Measurements from ENCODE around the gene GRK3.
"Not testable (repeated sequence)": the region's sequence is repeated elsewhere in the genome, so short reads cannot be mapped to it uniquely, and the experiment has no call there.

GRK3 gene

GRCh38 chr22:25557218-25557617 lies 7.3 kb upstream of the GRK3 start:
- TF ChIP-seq MAX (IDR thresholded peaks at IDR 0.05; ENCODE audit: low read depth, low read length) (no peak), POLR2A (IDR thresholded peaks at IDR 0.05; ENCODE audit: extremely low read depth, insufficient read length) (no peak), MYC (IDR thresholded peaks at IDR 0.05; ENCODE audit: low read depth, low read length) (no peak)
- no peak for DNase-seq (ENCODE audit: low read depth)
- no peak overlapping the region for H3K4me3 ChIP-seq (ENCODE audit: low read depth, low read length)

GRCh38 chr22:25558341-25558740 lies 6.1 kb upstream of the GRK3 start:
- no peak for TF ChIP-seq POLR2A (IDR thresholded peaks at IDR 0.05; ENCODE audit: extremely low read depth, insufficient read length)
- TF ChIP-seq MAX (IDR thresholded peaks at IDR 0.05; ENCODE audit: low read depth, low read length), result no peak
- no peak for TF ChIP-seq MYC (IDR thresholded peaks at IDR 0.05; ENCODE audit: low read depth, low read length)
- no peak for TF ChIP-seq CTCF (IDR thresholded peaks at IDR 0.05; ENCODE audit: low read depth, low read length)
- no peak overlapping the region for H3K4me3 ChIP-seq (ENCODE audit: low read depth, low read length)
- DNase-seq (ENCODE audit: low read depth), result no peak

- H3K4me3 ChIP-seq (ENCODE audit: low read depth, low read length); DNase-seq (ENCODE audit: low read depth): not testable (repeated sequence)
Measured at GRCh38 chr22:25559910-25560309, 4.6 kb upstream of the GRK3 start.

GRCh38 chr22:25561182-25561581 lies 3.3 kb upstream of the GRK3 start:
- H3K4me3 ChIP-seq (ENCODE audit: low read depth, low read length); DNase-seq (ENCODE audit: low read depth): not testable (repeated sequence)

GRCh38 chr22:25561927-25562326 lies 2.5 kb upstream of the GRK3 start:
- not testable (repeated sequence) for DNase-seq (ENCODE audit: low read depth); H3K4me3 ChIP-seq (ENCODE audit: low read depth, low read length)

- DNase-seq (ENCODE audit: low read depth), result peak; percentile 32
- peak overlapping the region; percentile 58 for H3K4me3 ChIP-seq (ENCODE audit: low read depth, low read length)
Measured at GRCh38 chr22:25562966-25563760, 1.3 kb upstream of the GRK3 start.

- no peak for TF ChIP-seq POLR2A (IDR thresholded peaks at IDR 0.05; ENCODE audit: extremely low read depth, insufficient read length)
- TF ChIP-seq MYC (IDR thresholded peaks at IDR 0.05; ENCODE audit: low read depth, low read length), result peak; percentile 50
- TF ChIP-seq CTCF (IDR thresholded peaks at IDR 0.05; ENCODE audit: low read depth, low read length), result no peak
- TF ChIP-seq MAX (IDR thresholded peaks at IDR 0.05; ENCODE audit: low read depth, low read length), result peak; percentile 29; the same call in 1 of the 2 replicates
- DNase-seq (ENCODE audit: low read depth), result peak; percentile 74
- H3K4me3 ChIP-seq (ENCODE audit: low read depth, low read length), result peak overlapping the region; percentile 58
Measured at GRCh38 chr22:25563761-25564319, 635 bp upstream of the GRK3 start.

- peak; percentile 43 for DNase-seq (ENCODE audit: low read depth)
- peak overlapping the region; percentile 62 for H3K4me3 ChIP-seq (ENCODE audit: low read depth, low read length)
- TF ChIP-seq CTCF (IDR thresholded peaks at IDR 0.05; ENCODE audit: low read depth, low read length) (no peak), MYC (IDR thresholded peaks at IDR 0.05; ENCODE audit: low read depth, low read length) (no peak), MAX (IDR thresholded peaks at IDR 0.05; ENCODE audit: low read depth, low read length) (no peak), POLR2A (IDR thresholded peaks at IDR 0.05; ENCODE audit: extremely low read depth, insufficient read length) (no peak)
Measured at GRCh38 chr22:25564979-25565677, 653 bp downstream of the GRK3 start.
